Esophagus (tissue), 2 donors: Measurements from ENCODE around the gene CDKAL1. TPM values are rescaled to one million over a fixed set of nuclear protein-coding genes. Genes with fewer than 3 reads are reported as not detected.

Experiments used
- H3K27ac ChIP-seq, 2 donors: one replicate each; pipeline ENCODE4 v1.5.1; 2013; ENCODE audit warnings: low read depth in 2 of 2, mild to moderate bottlenecking in 2 of 2, inconsistent platforms in 1 of 2, low read length in 1 of 2, moderate library complexity in 1 of 2
- H3K27me3 ChIP-seq, 2 donors: one replicate each; pipeline ENCODE4 v1.6.1; 2013; ENCODE audit warnings: low read length in 2 of 2, control low read depth in 1 of 2, mild to moderate bottlenecking in 1 of 2; ENCODE audit not compliant: insufficient read depth in 2 of 2, control insufficient read depth in 1 of 2
- H3K36me3 ChIP-seq, 2 donors: one replicate each; pipeline ENCODE4 v1.6.1; 2013; ENCODE audit warnings: low read length in 1 of 2; ENCODE audit not compliant: control insufficient read depth in 2 of 2, insufficient read depth in 2 of 2
- H3K4me1 ChIP-seq, 2 donors: one replicate each; pipeline ENCODE4 v1.6.1; 2013; ENCODE audit warnings: low read length in 1 of 2; ENCODE audit not compliant: control insufficient read depth in 2 of 2, insufficient read depth in 2 of 2
- H3K4me3 ChIP-seq, 2 donors: one replicate each; pipeline ENCODE4 v1.5.1; 2013; ENCODE audit warnings: low read length in 2 of 2, mild to moderate bottlenecking in 2 of 2, low read depth in 1 of 2, moderate library complexity in 1 of 2
- H3K9me3 ChIP-seq, 2 donors: one replicate each; pipeline ENCODE4 v1.6.1; 2013; ENCODE audit warnings: mild to moderate bottlenecking in 2 of 2, low read depth in 1 of 2, low read length in 1 of 2, moderate library complexity in 1 of 2; ENCODE audit not compliant: control insufficient read depth in 2 of 2, insufficient read depth in 1 of 2
- WGBS, 2 donors: extraction: QIAGEN DNeasy Blood & Tissue Kit; methylation state at CpG; one replicate each; pipeline ENCODE4 v1.1.7; 2013; 5-methylcytosine and 5-hydroxymethylcytosine counted together
- polyA plus RNA-seq, 2 donors: library from polyadenylated mRNA; stranded (reverse); fragments of 200-250 nt; gene quantifications; one replicate each; pipeline ENCODE4 v1.2.3, GENCODE V29; 2013
- donor health status: healthy with polysubstance abuse.
- donor health status: Bipolar disorder and iron deficiency.

The CDKAL1 gene
- polyA plus RNA-seq, 2 donors = 3.5 TPM

GRCh38 chr6:21257125-21257524 lies 722.9 kb downstream of the CDKAL1 start:
- 42 to 56% methylated on average over 2 of the region's 2 CpGs for WGBS, 2 donors
- Histone ChIP-seq H3K4me3 (no peak overlapping the region), H3K9me3 (no peaks in the 10 kb centered on the region), H3K4me1 (no peaks in the 10 kb centered on the region), H3K27ac (no peak overlapping the region), H3K27me3 (no peaks in the 10 kb centered on the region), H3K36me3 (no peaks in the 10 kb centered on the region)

DNA sequence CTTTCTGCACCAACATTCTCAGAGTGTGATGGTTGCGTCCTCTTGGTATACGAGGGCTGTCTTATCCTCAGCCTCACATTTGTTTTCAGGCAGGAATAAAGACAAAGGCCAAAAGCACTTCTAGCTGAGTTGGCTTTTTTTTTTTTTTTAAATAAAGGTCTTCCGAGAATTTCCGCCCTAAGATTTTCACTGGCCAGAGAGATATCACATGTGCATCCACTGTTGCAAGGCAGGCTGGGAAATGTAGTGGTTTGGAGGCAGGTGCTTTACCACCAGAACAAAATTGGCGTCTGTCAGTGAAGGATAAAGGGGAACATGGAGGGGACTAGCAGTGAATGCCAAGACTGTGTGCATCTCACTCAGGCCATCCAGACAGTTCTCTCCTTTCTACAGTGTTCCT lies 724.4 kb downstream of the CDKAL1 start:
- Histone ChIP-seq H3K4me3 (no peak overlapping the region), H3K9me3 (no peaks in the 10 kb centered on the region), H3K27me3 (no peaks in the 10 kb centered on the region), H3K36me3 (no peaks in the 10 kb centered on the region), H3K4me1 (no peaks in the 10 kb centered on the region), H3K27ac (no peak overlapping the region)
- WGBS, 2 donors = 91 to 96% methylated on average over 5 of the region's 5 CpGs

GRCh38 chr6:21259660-21260059 lies 725.4 kb downstream of the CDKAL1 start:
- WGBS, 2 donors = 65 to 81% methylated on average over 2 of the region's 2 CpGs
- H3K27me3 ChIP-seq = no peaks in the 10 kb centered on the region
- no peaks in the 10 kb centered on the region for H3K36me3 ChIP-seq

DNA sequence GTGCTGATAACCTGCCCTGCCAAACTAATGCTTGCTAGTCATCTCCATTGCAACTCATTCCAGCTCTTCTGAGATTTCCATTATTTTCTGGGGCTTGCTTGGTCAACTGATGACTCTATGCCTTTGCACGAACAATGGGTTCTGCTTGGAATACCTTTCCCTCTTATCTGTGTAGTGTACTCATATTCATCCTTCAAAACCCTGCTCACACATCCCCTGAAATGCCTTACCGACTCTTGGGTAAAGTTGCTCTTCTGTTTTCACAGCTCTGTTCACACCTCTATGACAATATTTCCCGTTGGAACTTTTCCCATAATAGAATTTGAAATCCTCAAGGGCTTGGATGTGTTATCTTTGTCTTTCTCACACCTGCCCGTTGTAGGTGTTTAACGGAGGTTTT lies 728.2 kb downstream of the CDKAL1 start:
- Histone ChIP-seq H3K9me3 (no peaks in the 10 kb centered on the region), H3K4me3 (no peak overlapping the region), H3K27ac (no peak overlapping the region), H3K27me3 (no peaks in the 10 kb centered on the region), H3K36me3 (no peaks in the 10 kb centered on the region), H3K4me1 (no peaks in the 10 kb centered on the region)
- 89 to 90% methylated on average over 5 of the region's 5 CpGs for WGBS, 2 donors

More at GRCh38 chr6:21259660-21260059, 725.4 kb downstream of the CDKAL1 start:
- H3K9me3 ChIP-seq = no peaks in the 10 kb centered on the region
- H3K4me3 ChIP-seq = no peak overlapping the region
- H3K27ac ChIP-seq = no peak overlapping the region
- no peaks in the 10 kb centered on the region for H3K4me1 ChIP-seq

GRCh38 chr6:21263531-21264287 lies 729.5 kb downstream of the CDKAL1 start:
- Histone ChIP-seq H3K36me3 (no peaks in the 10 kb centered on the region), H3K4me3 (no peak overlapping the region), H3K9me3 (no peaks in the 10 kb centered on the region), H3K4me1 (no peaks in the 10 kb centered on the region), H3K27me3 (no peaks in the 10 kb centered on the region), H3K27ac (no peak overlapping the region)
- WGBS, 2 donors = 77 to 85% methylated on average over 18 of the region's 18 CpGs

DNA sequence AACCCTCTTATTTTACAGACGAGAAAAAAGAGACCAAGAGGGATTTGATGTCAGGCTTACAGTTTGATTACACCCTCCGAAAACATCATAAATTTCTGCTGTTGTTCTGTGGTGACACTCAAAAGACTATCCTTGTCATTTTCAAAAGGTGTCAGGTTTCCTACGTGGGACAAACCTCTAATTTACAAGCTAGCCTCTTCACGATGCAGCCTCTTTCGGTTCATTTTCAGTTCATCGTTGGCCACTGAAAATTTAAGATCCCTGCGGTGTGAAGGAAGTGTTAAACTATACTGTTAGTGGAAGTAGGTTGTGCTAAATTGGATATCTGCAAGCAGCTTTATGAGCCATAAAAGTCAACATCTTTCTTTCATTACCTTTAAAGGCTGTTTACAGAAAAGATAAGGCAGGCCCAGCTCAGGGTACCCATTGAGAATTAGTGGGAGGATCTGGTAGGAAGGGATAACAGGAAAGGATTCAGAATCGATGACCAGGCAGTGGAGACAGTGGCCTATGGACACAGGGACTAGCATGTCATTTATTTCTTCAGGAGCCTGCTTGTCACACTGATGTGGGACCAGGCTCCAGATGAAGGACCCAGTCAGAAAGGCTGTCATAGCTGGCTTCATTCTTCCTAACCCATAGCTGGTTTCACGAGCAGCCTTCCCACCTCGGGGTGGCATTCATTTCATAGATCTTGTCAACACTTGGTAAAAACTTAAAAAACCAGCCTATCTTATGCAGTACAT lies 730.2 kb downstream of the CDKAL1 start:
- H3K36me3 ChIP-seq = no peaks in the 10 kb centered on the region
- no peaks in the 10 kb centered on the region for H3K9me3 ChIP-seq
- no peaks in the 10 kb centered on the region for H3K27me3 ChIP-seq
- WGBS, 2 donors = 66 to 77% methylated on average over 10 of the region's 10 CpGs
- H3K4me3 ChIP-seq = no peak overlapping the region
- H3K4me1 ChIP-seq = no peaks in the 10 kb centered on the region
- H3K27ac ChIP-seq = no peak overlapping the region

GRCh38 chr6:21265034-21265729 lies 730.9 kb downstream of the CDKAL1 start:
- Histone ChIP-seq H3K27me3 (no peaks in the 10 kb centered on the region), H3K9me3 (no peaks in the 10 kb centered on the region), H3K4me1 (no peaks in the 10 kb centered on the region), H3K27ac (peak overlapping the region in 1 of 2 donors; percentile 43), H3K4me3 (no peak overlapping the region), H3K36me3 (no peaks in the 10 kb centered on the region)
- WGBS, 2 donors = 89 to 92% methylated on average over 4 of the region's 4 CpGs

DNA sequence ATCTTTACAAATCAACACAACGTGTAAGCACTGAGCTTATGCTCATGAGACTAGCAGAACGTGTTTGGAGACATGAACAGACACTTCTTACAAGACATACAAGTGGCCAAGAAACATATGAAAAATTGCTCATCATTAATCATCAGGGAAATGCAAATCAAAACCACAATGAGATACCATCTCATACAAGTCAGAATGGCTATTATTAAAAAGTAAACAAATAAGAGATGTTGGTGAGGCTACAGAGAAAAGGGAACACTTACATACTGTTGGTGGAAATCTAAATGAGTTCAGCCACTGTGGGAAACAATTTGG lies 731.4 kb downstream of the CDKAL1 start:
- Histone ChIP-seq H3K9me3 (no peaks in the 10 kb centered on the region), H3K27me3 (no peaks in the 10 kb centered on the region), H3K36me3 (no peaks in the 10 kb centered on the region), H3K27ac (peak overlapping the region in 1 of 2 donors; percentile 43), H3K4me3 (no peak overlapping the region), H3K4me1 (no peaks in the 10 kb centered on the region)
- WGBS, 2 donors = 53 to 59% methylated on average over 2 of the region's 2 CpGs

- Histone ChIP-seq H3K4me1 (no peaks in the 10 kb centered on the region), H3K4me3 (no peak overlapping the region), H3K27me3 (no peaks in the 10 kb centered on the region), H3K9me3 (peaks cover 3% of the 10 kb centered on the region in 2 donors), H3K27ac (no peak overlapping the region), H3K36me3 (no peaks in the 10 kb centered on the region)
- WGBS, 2 donors = 75 to 78% methylated on average over 14 of the region's 14 CpGs
Observed at GRCh38 chr6:21270636-21271201, 736.5 kb downstream of the CDKAL1 start.
